DND-41 (cell line): Measurements from ENCODE around the gene RBM22.

Source experiments
- ATAC-seq: fragments of 200-7000 bp; cut with Tn5 transposase; 3 replicates; pipeline ENCODE4 v1.9.1; 2021; ENCODE audit warnings: low read depth; ENCODE audit not compliant: insufficient read depth
- DNase-seq: peaks from one replicate; pipeline ENCODE4 v3.0.0-alpha.2; 2020
- H2AFZ ChIP-seq: 2 replicates; pipeline ENCODE4 v1.6.0; 2012; ENCODE audit warnings: low read depth, low read length
- H3K27ac ChIP-seq: 2 replicates; pipeline ENCODE4 v1.5.1; 2012; ENCODE audit warnings: low read length, inconsistent platforms
- H3K27me3 ChIP-seq: fragments of 200-600 bp; sonication (generic); 2 replicates; pipeline ENCODE4 v1.6.0; 2012; ENCODE audit warnings: low read length, mild to moderate bottlenecking, inconsistent platforms; ENCODE audit not compliant: insufficient read depth, poor library complexity
- H3K36me3 ChIP-seq: 2 replicates; pipeline ENCODE4 v1.5.1; 2012; ENCODE audit warnings: low read length, inconsistent platforms; ENCODE audit not compliant: insufficient read depth
- H3K4me1 ChIP-seq: 2 replicates; pipeline ENCODE4 v1.5.1; 2012; ENCODE audit warnings: mild to moderate bottlenecking, low read length; ENCODE audit not compliant: insufficient read depth
- H3K4me2 ChIP-seq: 2 replicates; pipeline ENCODE4 v1.6.0; 2012; ENCODE audit warnings: mild to moderate bottlenecking, moderate library complexity, low read length, inconsistent platforms; ENCODE audit not compliant: insufficient read depth
- H3K4me3 ChIP-seq, 2 experiments: fragments of 200-600 bp in 1 of 2; shearing (Covaris generic) in 1 of 2; 2 replicates each; pipeline ENCODE4 v1.5.1; 2012 to 2016; ENCODE audit warnings: inconsistent platforms in 2 of 2, low read length in 2 of 2, mild to moderate bottlenecking in 2 of 2, low read depth in 1 of 2, moderate library complexity in 1 of 2
- H3K79me2 ChIP-seq: 2 replicates; pipeline ENCODE4 v1.6.0; 2012; ENCODE audit warnings: low read length, inconsistent platforms; ENCODE audit not compliant: insufficient read depth
- H3K9ac ChIP-seq: 2 replicates; pipeline ENCODE4 v1.6.0; 2012; ENCODE audit warnings: low read depth, mild to moderate bottlenecking, inconsistent platforms, low read length, moderate library complexity
- H3K9me3 ChIP-seq: 2 replicates; pipeline ENCODE4 v1.5.1; 2012; ENCODE audit warnings: low read length, moderate library complexity, mild to moderate bottlenecking, inconsistent platforms; ENCODE audit not compliant: insufficient read depth, severe bottlenecking
- H4K20me1 ChIP-seq: 2 replicates; pipeline ENCODE4 v1.6.0; 2012; ENCODE audit warnings: low read length; ENCODE audit not compliant: insufficient read depth
- CTCF ChIP-seq: IDR thresholded peaks from 2 replicates; pipeline ENCODE4 v1.5.1; 2012; ENCODE audit warnings: borderline replicate concordance, low read length, moderate library complexity, mild to moderate bottlenecking; ENCODE audit not compliant: poor library complexity, severe bottlenecking; ENCODE audit errors: extremely low read depth
- EZH2 ChIP-seq: IDR thresholded peaks from 3 replicates; pipeline ENCODE4 v1.6.1; 2012; ENCODE audit warnings: borderline replicate concordance, low read depth, mild to moderate bottlenecking, moderate library complexity, low read length, inconsistent platforms; ENCODE audit not compliant: severe bottlenecking

Gene RBM22

DNA sequence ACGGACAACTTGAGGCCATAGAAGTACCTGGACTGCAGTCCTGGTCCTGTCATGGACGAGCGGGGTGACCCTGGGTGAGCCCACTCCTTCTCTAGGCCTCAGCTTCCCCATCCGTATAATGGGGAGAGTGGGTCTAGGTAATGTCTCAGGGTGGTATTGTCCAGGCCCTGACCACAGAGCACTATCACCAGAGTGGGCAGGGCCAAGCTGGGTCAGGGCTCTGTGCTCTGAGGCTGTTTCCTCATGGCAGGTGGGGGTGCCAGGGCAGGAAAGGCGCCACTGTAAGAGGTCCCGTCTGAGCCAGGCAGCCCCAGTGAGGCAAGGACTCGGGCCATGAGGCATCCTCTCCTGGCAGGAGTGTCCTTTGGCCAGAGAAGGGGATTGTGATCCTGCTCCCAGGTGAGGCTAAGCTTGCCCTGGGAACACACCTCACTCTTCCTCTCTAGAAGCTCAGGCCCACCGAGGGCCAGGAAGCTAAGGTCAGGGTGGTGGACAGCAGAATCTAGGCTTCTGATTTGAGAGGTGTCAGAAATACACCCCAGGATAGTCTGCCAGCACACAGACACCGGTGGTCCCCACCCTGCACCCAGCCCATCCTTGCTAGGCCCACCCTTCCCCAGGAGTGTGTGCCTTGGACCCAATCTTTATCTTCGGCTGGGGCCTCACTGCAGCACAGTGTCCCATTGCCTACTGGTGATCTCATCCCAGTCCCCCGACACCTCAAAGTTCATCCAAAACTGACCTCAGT is 41.3 kb downstream of the RBM22 start:
- no peak for ATAC-seq
- TF ChIP-seq CTCF (no peak), EZH2 (no peak)
- no peaks in the 10 kb centered on the region for H4K20me1 ChIP-seq
- no peak overlapping the region for H3K4me3 ChIP-seq
- no peak overlapping the region for H3K4me2 ChIP-seq
- no peak overlapping the region for H3K9ac ChIP-seq
- no peak for DNase-seq
- H2AFZ ChIP-seq, result no peak overlapping the region
- no peak overlapping the region for H3K27ac ChIP-seq
- no peaks in the 10 kb centered on the region for H3K9me3 ChIP-seq
- peaks cover 24% of the 10 kb centered on the region for H3K4me1 ChIP-seq
- H3K27me3 ChIP-seq, result peaks cover 17% of the 10 kb centered on the region
- no peaks in the 10 kb centered on the region for H3K36me3 ChIP-seq
- no peaks in the 10 kb centered on the region for H3K79me2 ChIP-seq

DNA sequence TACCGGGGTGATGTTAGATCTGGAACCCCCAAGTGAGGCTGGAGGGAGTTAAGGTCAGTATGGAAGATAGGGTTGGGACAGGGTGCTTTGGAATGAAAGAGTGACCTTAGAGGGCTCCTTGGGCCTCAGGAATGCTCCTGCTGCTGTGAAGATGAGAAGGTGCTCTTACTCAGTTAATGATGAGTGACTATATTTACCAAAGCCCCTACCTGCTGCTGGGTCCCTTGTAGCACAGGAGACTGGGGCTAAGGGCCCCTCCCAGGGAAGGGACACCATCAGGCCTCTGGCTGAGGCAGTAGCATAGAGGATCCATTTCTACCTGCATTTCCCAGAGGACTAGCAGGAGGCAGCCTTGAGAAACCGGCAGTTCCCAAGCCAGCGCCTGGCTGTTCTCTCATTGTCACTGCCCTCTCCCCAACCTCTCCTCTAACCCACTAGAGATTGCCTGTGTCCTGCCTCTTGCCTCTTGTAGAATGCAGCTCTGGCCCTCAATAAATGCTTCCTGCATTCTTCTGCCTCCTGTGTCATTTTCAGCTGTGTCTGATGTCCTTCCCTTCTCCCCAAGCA is 42.1 kb downstream of the RBM22 start:
- no peaks in the 10 kb centered on the region for H3K9me3 ChIP-seq
- H3K27ac ChIP-seq, result no peak overlapping the region
- no peak overlapping the region for H3K4me3 ChIP-seq
- H4K20me1 ChIP-seq, result no peaks in the 10 kb centered on the region
- H3K9ac ChIP-seq, result no peak overlapping the region
- H2AFZ ChIP-seq, result no peak overlapping the region
- H3K4me2 ChIP-seq, result no peak overlapping the region
- no peaks in the 10 kb centered on the region for H3K79me2 ChIP-seq
- H3K4me1 ChIP-seq, result peaks cover 24% of the 10 kb centered on the region
- ATAC-seq (no peak), DNase-seq (no peak)
- peaks cover 17% of the 10 kb centered on the region for H3K27me3 ChIP-seq
- TF ChIP-seq EZH2 (no peak), CTCF (no peak)
- no peaks in the 10 kb centered on the region for H3K36me3 ChIP-seq

DNA sequence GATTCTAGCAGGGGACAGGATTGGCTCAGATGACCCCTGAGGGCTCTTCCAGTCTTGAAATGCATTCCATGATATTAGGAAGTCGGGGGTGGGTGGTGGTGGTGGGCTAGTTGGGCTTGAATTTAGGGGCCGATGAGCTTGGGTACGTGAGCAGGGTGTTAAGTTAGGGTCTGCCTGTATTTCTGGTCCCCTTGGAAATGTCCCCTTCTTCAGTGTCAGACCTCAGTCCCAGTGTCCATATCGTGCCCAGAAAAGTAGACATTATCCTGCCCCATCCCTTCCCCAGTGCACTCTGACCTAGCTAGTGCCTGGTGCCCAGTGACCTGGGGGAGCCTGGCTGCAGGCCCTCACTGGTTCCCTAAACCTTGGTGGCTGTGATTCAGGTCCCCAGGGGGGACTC is 42.7 kb downstream of the RBM22 start:
- H3K4me2 ChIP-seq, result no peak overlapping the region
- no peak overlapping the region for H3K27ac ChIP-seq
- no peak overlapping the region for H3K4me3 ChIP-seq
- H3K9ac ChIP-seq, result no peak overlapping the region
- H3K9me3 ChIP-seq, result no peaks in the 10 kb centered on the region
- TF ChIP-seq CTCF (no peak), EZH2 (no peak)
- H3K27me3 ChIP-seq, result peaks cover 17% of the 10 kb centered on the region
- no peak overlapping the region for H2AFZ ChIP-seq
- H3K36me3 ChIP-seq, result no peaks in the 10 kb centered on the region
- DNase-seq, result no peak
- no peaks in the 10 kb centered on the region for H4K20me1 ChIP-seq
- H3K79me2 ChIP-seq, result no peaks in the 10 kb centered on the region
- ATAC-seq, result no peak
- peaks cover 24% of the 10 kb centered on the region for H3K4me1 ChIP-seq
